HEK293 (cell line): ENCODE results near the gene TMIGD1.

ENCODE experiments used
- CTCF ChIA-PET: fragments of 350-600 bp; formaldehyde crosslinking; extraction: SDS; loops from one replicate; lab custom pipeline; 2021; ENCODE audit warnings: antibody characterized with exemption; lab: Yijun Ruan, JAX
- POLR2A ChIA-PET: fragments of 300-600 bp; formaldehyde crosslinking; extraction: SDS; loops from one replicate; lab custom pipeline; 2020; ENCODE audit warnings: antibody characterized with exemption, inconsistent platforms; lab: Yijun Ruan, JAX
- H3K27ac ChIP-seq: fragments of 200-500 bp; sonication (Bioruptor generic); 2 replicates; pipeline ENCODE4 v1.5.1; 2014; ENCODE audit warnings: low read depth, low read length, control low read depth, inconsistent platforms; ENCODE audit errors: extremely low read depth
- H3K36me3 ChIP-seq, 2 experiments: fragments of 200-500 bp in 1 of 2; sonication (Bioruptor generic) in 1 of 2; 1 replicate in 1 of 2; 2 replicates in 1 of 2; pipeline ENCODE4 v1.5.1; 2014 to 2017; ENCODE audit warnings: inconsistent platforms in 2 of 2, low read length in 2 of 2; ENCODE audit not compliant: control insufficient read depth in 2 of 2, insufficient read depth in 1 of 2
- H3K4me1 ChIP-seq: fragments of 200-500 bp; sonication (Bioruptor generic); 2 replicates; pipeline ENCODE4 v1.5.1; 2014; ENCODE audit warnings: mild to moderate bottlenecking, low read length, inconsistent platforms; ENCODE audit not compliant: control insufficient read depth, insufficient read depth
- H3K4me3 ChIP-seq: 2 replicates; pipeline ENCODE4 v1.5.1; 2011; ENCODE audit warnings: low read depth, mild to moderate bottlenecking, control low read depth, low read length, moderate library complexity
- H3K9me3 ChIP-seq: fragments of 200-500 bp; sonication (Bioruptor generic); 2 replicates; pipeline ENCODE4 v1.5.1; 2014; ENCODE audit warnings: low read depth, low read length, inconsistent platforms; ENCODE audit not compliant: control insufficient read depth, insufficient read depth
- HOXD13 ChIP-seq: sonication (generic); formaldehyde crosslinking; IDR thresholded peaks from 2 replicates; pipeline ENCODE4 v1.8.0; 2022; ENCODE audit warnings: missing genetic modification reagents, borderline replicate concordance
- SETDB1 ChIP-seq: IDR thresholded peaks from one replicate; pipeline ENCODE4 v1.6.1; 2017; ENCODE audit warnings: mild to moderate bottlenecking, low read length, moderate library complexity, mixed read lengths; ENCODE audit not compliant: insufficient read length
- ZNF10 ChIP-seq: fragments of 450-650 bp; formaldehyde crosslinking; IDR thresholded peaks from 2 replicates; pipeline ENCODE4 v1.5.1; 2017; ENCODE audit warnings: missing biosample characterization, missing genetic modification characterization
- ZNF114 ChIP-seq: fragments of 450-650 bp; formaldehyde crosslinking; IDR thresholded peaks from 2 replicates; pipeline ENCODE4 v1.5.0; 2017; ENCODE audit warnings: missing biosample characterization, missing genetic modification characterization
- ZNF211 ChIP-seq: fragments of 450-650 bp; formaldehyde crosslinking; IDR thresholded peaks from 2 replicates; pipeline ENCODE4 v1.5.1; 2016; ENCODE audit warnings: low read depth, missing biosample characterization, missing genetic modification characterization
- ZNF37A ChIP-seq: fragments of 450-650 bp; IDR thresholded peaks from 2 replicates; pipeline ENCODE4 v1.5.1; 2018; ENCODE audit warnings: missing biosample characterization, missing genetic modification characterization
- ZNF416 ChIP-seq: fragments of 450-650 bp; formaldehyde crosslinking; IDR thresholded peaks from 2 replicates; pipeline ENCODE4 v1.5.1; 2016; ENCODE audit warnings: missing biosample characterization, missing genetic modification characterization
- ZNF664 ChIP-seq: fragments of 450-650 bp; formaldehyde crosslinking; IDR thresholded peaks from 2 replicates; pipeline ENCODE4 v1.5.1; 2016; ENCODE audit warnings: missing biosample characterization, missing genetic modification characterization
- TF ChIP-seq, protein P1 (sequence below): fragments of 450-650 bp; formaldehyde crosslinking; IDR thresholded peaks from 2 replicates; pipeline ENCODE4 v1.5.1; 2017; ENCODE audit warnings: missing biosample characterization, mild to moderate bottlenecking, missing genetic modification characterization, moderate library complexity
- TF ChIP-seq, protein P2 (sequence below): fragments of 450-650 bp; formaldehyde crosslinking; IDR thresholded peaks from 2 replicates; pipeline ENCODE4 v1.5.1; 2016; ENCODE audit warnings: missing biosample characterization, missing genetic modification characterization
- TF ChIP-seq, protein P3 (sequence below): fragments of 450-650 bp; formaldehyde crosslinking; IDR thresholded peaks from 2 replicates; pipeline ENCODE4 v1.5.1; 2017; ENCODE audit warnings: missing biosample characterization, missing genetic modification characterization
- TF ChIP-seq, protein P4 (sequence below): fragments of 450-650 bp; formaldehyde crosslinking; IDR thresholded peaks from 2 replicates; pipeline ENCODE4 v1.5.1; 2016; ENCODE audit warnings: missing biosample characterization, missing genetic modification characterization, borderline replicate concordance
- TF ChIP-seq, protein P5 (sequence below): fragments of 450-650 bp; formaldehyde crosslinking; IDR thresholded peaks from 2 replicates; pipeline ENCODE4; 2016; ENCODE audit warnings: missing biosample characterization, missing genetic modification characterization
- TF ChIP-seq, protein P6 (sequence below): fragments of 450-650 bp; IDR thresholded peaks from 2 replicates; pipeline ENCODE4 v1.5.1; 2018; ENCODE audit warnings: missing biosample characterization, missing genetic modification characterization

The TMIGD1 gene

DNA sequence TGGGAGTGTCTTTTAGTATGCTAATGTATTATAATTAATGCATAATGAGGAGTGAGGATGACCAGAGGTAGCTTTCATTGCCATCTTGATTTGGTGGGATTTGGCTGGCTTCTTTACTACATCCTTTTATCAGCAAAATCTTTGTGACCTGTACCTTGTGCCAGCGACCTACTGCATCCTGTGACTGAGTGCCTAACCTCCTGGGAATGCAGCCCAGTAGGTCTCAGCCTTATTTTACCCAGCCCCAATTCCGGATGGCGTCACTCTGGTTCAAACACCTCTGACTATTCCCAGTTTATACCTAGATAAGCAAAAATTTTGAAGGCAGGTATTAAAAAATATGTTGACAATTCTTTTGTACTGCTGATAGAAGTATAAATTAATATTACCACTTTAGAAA lies 31.6 kb downstream of the TMIGD1 start:
- Histone ChIP-seq H3K4me1 (no peaks in the 10 kb centered on the region), H3K27ac (no peak overlapping the region), H3K36me3 (no peaks in the 10 kb centered on the region), H3K9me3 (no peaks in the 10 kb centered on the region), H3K4me3 (no peak overlapping the region)
- TF ChIP-seq HOXD13: no peak
- CTCF ChIA-PET: interaction anchor here (1.4 to 1.6 kb wide), 2 partner anchors 10 to 198 kb away, joined by 4 to 5 read pairs; no protein-coding TSS in a partner anchor
- POLR2A ChIA-PET: no interaction called here

DNA sequence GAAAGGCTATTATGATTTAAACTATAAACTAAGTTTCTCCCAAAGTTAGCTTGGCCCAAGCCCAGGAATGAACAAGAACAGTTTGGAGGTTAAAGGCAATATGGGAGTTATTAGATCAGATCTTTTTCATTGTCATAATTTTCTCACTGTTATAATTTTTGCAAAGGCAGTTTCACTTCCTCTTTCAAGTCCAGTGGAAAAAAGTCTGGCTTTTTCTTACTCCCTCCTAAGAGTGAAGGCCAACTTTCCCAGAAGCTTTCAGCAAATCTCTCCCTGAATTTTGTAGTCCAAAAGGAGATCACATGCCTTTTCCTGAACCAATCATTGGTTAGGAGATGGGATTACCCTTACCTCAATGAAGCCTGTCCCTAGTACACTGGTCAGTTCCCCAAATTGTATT lies 33.0 kb downstream of the TMIGD1 start:
- Histone ChIP-seq H3K4me3 (no peak overlapping the region), H3K4me1 (no peaks in the 10 kb centered on the region), H3K9me3 (no peaks in the 10 kb centered on the region), H3K36me3 (no peaks in the 10 kb centered on the region), H3K27ac (no peak overlapping the region)
- ChIA-PET CTCF (interaction anchor here (0.7 to 1.0 kb wide), 2 partner anchors 55 to 196 kb away, joined by 3 read pairs; no protein-coding TSS in a partner anchor), POLR2A (no interaction called here)
- TF ChIP-seq, protein P1, sequence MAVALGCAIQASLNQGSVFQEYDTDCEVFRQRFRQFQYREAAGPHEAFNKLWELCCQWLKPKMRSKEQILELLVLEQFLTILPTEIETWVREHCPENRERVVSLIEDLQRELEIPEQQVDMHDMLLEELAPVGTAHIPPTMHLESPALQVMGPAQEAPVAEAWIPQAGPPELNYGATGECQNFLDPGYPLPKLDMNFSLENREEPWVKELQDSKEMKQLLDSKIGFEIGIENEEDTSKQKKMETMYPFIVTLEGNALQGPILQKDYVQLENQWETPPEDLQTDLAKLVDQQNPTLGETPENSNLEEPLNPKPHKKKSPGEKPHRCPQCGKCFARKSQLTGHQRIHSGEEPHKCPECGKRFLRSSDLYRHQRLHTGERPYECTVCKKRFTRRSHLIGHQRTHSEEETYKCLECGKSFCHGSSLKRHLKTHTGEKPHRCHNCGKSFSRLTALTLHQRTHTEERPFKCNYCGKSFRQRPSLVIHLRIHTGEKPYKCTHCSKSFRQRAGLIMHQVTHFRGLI (tag by site-specific recombination): no peak
- TF ChIP-seq, protein P2, sequence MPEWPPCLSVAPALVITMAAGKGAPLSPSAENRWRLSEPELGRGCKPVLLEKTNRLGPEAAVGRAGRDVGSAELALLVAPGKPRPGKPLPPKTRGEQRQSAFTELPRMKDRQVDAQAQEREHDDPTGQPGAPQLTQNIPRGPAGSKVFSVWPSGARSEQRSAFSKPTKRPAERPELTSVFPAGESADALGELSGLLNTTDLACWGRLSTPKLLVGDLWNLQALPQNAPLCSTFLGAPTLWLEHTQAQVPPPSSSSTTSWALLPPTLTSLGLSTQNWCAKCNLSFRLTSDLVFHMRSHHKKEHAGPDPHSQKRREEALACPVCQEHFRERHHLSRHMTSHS (tag by site-specific recombination): no peak
- TF ChIP-seq, protein P3, sequence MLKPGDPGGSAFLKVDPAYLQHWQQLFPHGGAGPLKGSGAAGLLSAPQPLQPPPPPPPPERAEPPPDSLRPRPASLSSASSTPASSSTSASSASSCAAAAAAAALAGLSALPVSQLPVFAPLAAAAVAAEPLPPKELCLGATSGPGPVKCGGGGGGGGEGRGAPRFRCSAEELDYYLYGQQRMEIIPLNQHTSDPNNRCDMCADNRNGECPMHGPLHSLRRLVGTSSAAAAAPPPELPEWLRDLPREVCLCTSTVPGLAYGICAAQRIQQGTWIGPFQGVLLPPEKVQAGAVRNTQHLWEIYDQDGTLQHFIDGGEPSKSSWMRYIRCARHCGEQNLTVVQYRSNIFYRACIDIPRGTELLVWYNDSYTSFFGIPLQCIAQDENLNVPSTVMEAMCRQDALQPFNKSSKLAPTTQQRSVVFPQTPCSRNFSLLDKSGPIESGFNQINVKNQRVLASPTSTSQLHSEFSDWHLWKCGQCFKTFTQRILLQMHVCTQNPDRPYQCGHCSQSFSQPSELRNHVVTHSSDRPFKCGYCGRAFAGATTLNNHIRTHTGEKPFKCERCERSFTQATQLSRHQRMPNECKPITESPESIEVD (tag by site-specific recombination): no peak

DNA sequence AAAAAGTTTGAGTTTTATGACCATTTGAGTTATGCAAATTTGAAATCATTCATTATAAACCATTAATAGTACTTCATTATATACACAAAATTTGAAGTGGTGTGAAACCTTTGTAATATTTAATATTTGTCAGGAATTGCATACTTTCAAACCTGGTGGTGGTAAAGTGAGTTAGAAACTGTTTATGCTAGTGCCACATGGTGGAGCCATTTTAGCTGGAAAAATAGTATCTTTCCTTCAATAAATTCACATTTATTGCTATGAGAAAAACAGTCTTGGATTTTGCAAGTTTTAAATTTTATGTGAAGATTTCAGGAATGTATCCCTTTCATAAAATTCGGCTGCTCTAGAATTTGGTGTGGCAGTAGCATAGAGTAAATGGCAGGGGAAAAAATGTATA lies 34.9 kb downstream of the TMIGD1 start:
- Histone ChIP-seq H3K9me3 (no peaks in the 10 kb centered on the region), H3K36me3 (no peaks in the 10 kb centered on the region), H3K4me1 (no peaks in the 10 kb centered on the region), H3K27ac (no peak overlapping the region), H3K4me3 (no peak overlapping the region)
- ChIA-PET CTCF (interaction anchor here (1.1 kb wide), 1 partner anchor 38 kb away, joined by 3 read pairs; no protein-coding TSS in a partner anchor), POLR2A (no interaction called here)
- TF ChIP-seq, protein P4, sequence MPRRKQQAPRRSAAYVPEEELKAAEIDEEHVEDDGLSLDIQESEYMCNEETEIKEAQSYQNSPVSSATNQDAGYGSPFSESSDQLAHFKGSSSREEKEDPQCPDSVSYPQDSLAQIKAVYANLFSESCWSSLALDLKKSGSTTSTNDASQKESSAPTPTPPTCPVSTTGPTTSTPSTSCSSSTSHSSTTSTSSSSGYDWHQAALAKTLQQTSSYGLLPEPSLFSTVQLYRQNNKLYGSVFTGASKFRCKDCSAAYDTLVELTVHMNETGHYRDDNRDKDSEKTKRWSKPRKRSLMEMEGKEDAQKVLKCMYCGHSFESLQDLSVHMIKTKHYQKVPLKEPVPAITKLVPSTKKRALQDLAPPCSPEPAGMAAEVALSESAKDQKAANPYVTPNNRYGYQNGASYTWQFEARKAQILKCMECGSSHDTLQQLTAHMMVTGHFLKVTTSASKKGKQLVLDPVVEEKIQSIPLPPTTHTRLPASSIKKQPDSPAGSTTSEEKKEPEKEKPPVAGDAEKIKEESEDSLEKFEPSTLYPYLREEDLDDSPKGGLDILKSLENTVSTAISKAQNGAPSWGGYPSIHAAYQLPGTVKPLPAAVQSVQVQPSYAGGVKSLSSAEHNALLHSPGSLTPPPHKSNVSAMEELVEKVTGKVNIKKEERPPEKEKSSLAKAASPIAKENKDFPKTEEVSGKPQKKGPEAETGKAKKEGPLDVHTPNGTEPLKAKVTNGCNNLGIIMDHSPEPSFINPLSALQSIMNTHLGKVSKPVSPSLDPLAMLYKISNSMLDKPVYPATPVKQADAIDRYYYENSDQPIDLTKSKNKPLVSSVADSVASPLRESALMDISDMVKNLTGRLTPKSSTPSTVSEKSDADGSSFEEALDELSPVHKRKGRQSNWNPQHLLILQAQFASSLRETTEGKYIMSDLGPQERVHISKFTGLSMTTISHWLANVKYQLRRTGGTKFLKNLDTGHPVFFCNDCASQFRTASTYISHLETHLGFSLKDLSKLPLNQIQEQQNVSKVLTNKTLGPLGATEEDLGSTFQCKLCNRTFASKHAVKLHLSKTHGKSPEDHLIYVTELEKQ (tag by site-specific recombination): no peak
- TF ChIP-seq, protein P1 (tag by site-specific recombination): no peak
- TF ChIP-seq ZNF664 (tag by site-specific recombination): no peak
- TF ChIP-seq ZNF211 (tag by site-specific recombination): no peak
- TF ChIP-seq SETDB1: no peak
- TF ChIP-seq, protein P5, sequence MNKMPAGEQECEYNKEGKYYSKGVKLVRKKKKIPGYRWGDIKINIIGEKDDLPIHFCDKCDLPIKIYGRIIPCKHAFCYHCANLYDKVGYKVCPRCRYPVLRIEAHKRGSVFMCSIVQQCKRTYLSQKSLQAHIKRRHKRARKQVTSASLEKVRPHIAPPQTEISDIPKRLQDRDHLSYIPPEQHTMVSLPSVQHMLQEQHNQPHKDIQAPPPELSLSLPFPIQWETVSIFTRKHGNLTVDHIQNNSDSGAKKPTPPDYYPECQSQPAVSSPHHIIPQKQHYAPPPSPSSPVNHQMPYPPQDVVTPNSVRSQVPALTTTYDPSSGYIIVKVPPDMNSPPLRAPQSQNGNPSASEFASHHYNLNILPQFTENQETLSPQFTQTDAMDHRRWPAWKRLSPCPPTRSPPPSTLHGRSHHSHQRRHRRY (tag by site-specific recombination): no peak
- TF ChIP-seq, protein P6, sequence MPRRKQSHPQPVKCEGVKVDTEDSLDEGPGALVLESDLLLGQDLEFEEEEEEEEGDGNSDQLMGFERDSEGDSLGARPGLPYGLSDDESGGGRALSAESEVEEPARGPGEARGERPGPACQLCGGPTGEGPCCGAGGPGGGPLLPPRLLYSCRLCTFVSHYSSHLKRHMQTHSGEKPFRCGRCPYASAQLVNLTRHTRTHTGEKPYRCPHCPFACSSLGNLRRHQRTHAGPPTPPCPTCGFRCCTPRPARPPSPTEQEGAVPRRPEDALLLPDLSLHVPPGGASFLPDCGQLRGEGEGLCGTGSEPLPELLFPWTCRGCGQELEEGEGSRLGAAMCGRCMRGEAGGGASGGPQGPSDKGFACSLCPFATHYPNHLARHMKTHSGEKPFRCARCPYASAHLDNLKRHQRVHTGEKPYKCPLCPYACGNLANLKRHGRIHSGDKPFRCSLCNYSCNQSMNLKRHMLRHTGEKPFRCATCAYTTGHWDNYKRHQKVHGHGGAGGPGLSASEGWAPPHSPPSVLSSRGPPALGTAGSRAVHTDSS (tag by site-specific recombination): no peak
- no peak for TF ChIP-seq ZNF114 (tag by site-specific recombination)
- no peak for TF ChIP-seq ZNF416
- TF ChIP-seq ZNF10 (tag by site-specific recombination): no peak
- no peak for TF ChIP-seq ZNF37A (tag by site-specific recombination)
